Measurements from ENCODE around the gene DPEP1. TPM values are rescaled to one million over a fixed set of nuclear protein-coding genes. Genes with fewer than 3 reads are reported as not detected.

DPEP1 gene
- total and polyA plus RNA-seq, 10 donors: 0.33 to 39.5 (median 2.0) TPM

GRCh38 chr16:89656435-89657121 is 43.1 kb downstream of the DPEP1 start:
- Histone ChIP-seq H3K4me1 (peaks cover 13 to 60% (median 39%) of the 10 kb centered on the region in 6 donors), H3K27ac (peak overlapping the region in 5 of 8 donors; percentile 88 to 96 (median 92)), H3K9me3 (no peaks in the 10 kb centered on the region), H3K4me3 (peak overlapping the region; percentile 78 to 100 (median 100)), H3K27me3 (replicated peaks in 1 of 7) (no peaks in the 10 kb centered on the region), H3K36me3 (peaks cover 0 to 43% (median 18%) of the 10 kb centered on the region in 6 donors)
- WGBS, 5 donors: 37 to 44% (median 38%) methylated on average over 28 to 32 of the region's 32 CpGs
- TF ChIP-seq POLR2AphosphoS5 (IDR thresholded peaks at IDR 0.05): no peak
- intact Hi-C loops (cut with DNase I; ENCODE audit: low total_unique reads): no loop called here
- DNase-seq: peak; percentile 84

GRCh38 chr16:89657442-89658220 is 44.2 kb downstream of the DPEP1 start, which contains the start of the genes CHMP1A and SPATA33:
Gene CHMP1A (minus strand): TSS chr16:89657708. CDS start chr16:89657588, 120 bp downstream.
Gene SPATA33 (plus strand): TSS chr16:89657836. CDS start chr16:89657912, 76 bp downstream.
- Histone ChIP-seq H3K36me3 (peaks cover 0 to 39% (median 12%) of the 10 kb centered on the region in 6 donors), H3K27me3 (replicated peaks in 1 of 7) (no peaks in the 10 kb centered on the region)
- WGBS, 5 donors: 0 to 1% (median 0%) methylated on average over 25 to 99 of the region's 99 CpGs

GRCh38 chr16:89658221-89658879 is 44.9 kb downstream of the DPEP1 start:
- H3K4me3 ChIP-seq: peak overlapping the region; percentile 78 to 100 (median 100)
- TF ChIP-seq POLR2AphosphoS5 (IDR thresholded peaks at IDR 0.05): no peak
- TF ChIP-seq POLR2A (IDR thresholded peaks at IDR 0.05): no peak
- TF ChIP-seq CTCF (IDR thresholded peaks at IDR 0.05 in 8 of 11, conservative IDR thresholded peaks at IDR 0.05 in 3 of 11): no peak
- H3K9me3 ChIP-seq: no peaks in the 10 kb centered on the region
- H3K27ac ChIP-seq: peak overlapping the region; percentile 82 to 96 (median 90)
- whole genome bisulfite sequencing, 5 donors: 17 to 24% (median 23%) methylated on average over 27 of the region's 27 CpGs
- H3K27me3 ChIP-seq (replicated peaks in 1 of 7): no peaks in the 10 kb centered on the region
- H3K4me1 ChIP-seq: peaks cover 13 to 54% (median 39%) of the 10 kb centered on the region in 6 donors
- intact Hi-C loops (cut with DNase I; ENCODE audit: low total_unique reads): no loop called here
- H3K36me3 ChIP-seq: peaks cover 0 to 38% (median 8%) of the 10 kb centered on the region in 6 donors
- DNase-seq: peak; percentile 83

More at GRCh38 chr16:89657442-89658220, 44.2 kb downstream of the DPEP1 start, which contains the start of the genes CHMP1A and SPATA33:
- peak; percentile 92 to 96 (median 92) for TF ChIP-seq POLR2AphosphoS5 (IDR thresholded peaks at IDR 0.05)
- peak in 2 of 3 donors; percentile 53 to 63 for TF ChIP-seq POLR2A (IDR thresholded peaks at IDR 0.05)
- TF ChIP-seq CTCF (IDR thresholded peaks at IDR 0.05 in 8 of 11, conservative IDR thresholded peaks at IDR 0.05 in 3 of 11): peak in 4 of 11 experiments; percentile 31 to 44 (median 36)
- H3K4me3 ChIP-seq: peak within 1 kb of the TSS; percentile 78 to 100 (median 100)
- H3K27ac ChIP-seq: peak within 1 kb of the TSS; percentile 82 to 96 (median 90)
- no peaks in the 10 kb centered on the region for H3K9me3 ChIP-seq
- peaks cover 13 to 54% (median 39%) of the 10 kb centered on the region in 6 donors for H3K4me1 ChIP-seq
- peak; percentile 96 for DNase-seq
- intact Hi-C loops (cut with DNase I; ENCODE audit: low total_unique reads): no loop called here

- no peak for DNase-seq
- H3K27me3 ChIP-seq (replicated peaks in 1 of 7): no peaks in the 10 kb centered on the region
- H3K9me3 ChIP-seq: no peaks in the 10 kb centered on the region
- no peak overlapping the region for H3K27ac ChIP-seq
- no peak overlapping the region for H3K4me3 ChIP-seq
- H3K4me1 ChIP-seq: peaks cover 13 to 39% (median 29%) of the 10 kb centered on the region in 6 donors
- peaks cover 0 to 36% (median 8%) of the 10 kb centered on the region in 6 donors for H3K36me3 ChIP-seq
- 88 to 99% (median 92%) methylated on average over 7 of the region's 7 CpGs for WGBS, 5 donors
- TF ChIP-seq POLR2A (IDR thresholded peaks at IDR 0.05) (no peak), POLR2AphosphoS5 (IDR thresholded peaks at IDR 0.05) (no peak), CTCF (IDR thresholded peaks at IDR 0.05 in 8 of 11, conservative IDR thresholded peaks at IDR 0.05 in 3 of 11) (no peak)
- intact Hi-C loops (cut with DNase I; ENCODE audit: low total_unique reads): no loop called here
Observed at GRCh38 chr16:89660146-89660545, 46.7 kb downstream of the DPEP1 start.

Data from spleen (tissue), 11 donors.